Hematopoietic multipotent progenitor cell treated with erythropoietin and hydrocortisone succinate and interleukin-3 and kit ligand, for 17 days (in vitro differentiated cells): ENCODE results near the gene MGLL.

Experiments used
- DNase-seq: peaks from one replicate; pipeline ENCODE4 v3.0.0-alpha.2; 2015; ENCODE audit warnings: low spot score

MGLL gene

GRCh38 chr3:127740136-127740915, 82.0 kb downstream of the MGLL start:
- no peak for DNase-seq

GRCh38 chr3:127739347-127740135, 82.8 kb downstream of the MGLL start:
- no peak for DNase-seq

- DNase-seq, result no peak
Measured at GRCh38 chr3:127738192-127738840, 84.0 kb downstream of the MGLL start.

- DNase-seq, result no peak
Measured at GRCh38 chr3:127736801-127737539, 85.3 kb downstream of the MGLL start.

GRCh38 chr3:127735767-127736693, 86.3 kb downstream of the MGLL start:
- DNase-seq, result no peak

GRCh38 chr3:127734754-127735473, 87.4 kb downstream of the MGLL start:
- no peak for DNase-seq

- DNase-seq, result no peak
Measured at GRCh38 chr3:127734181-127734720, 88.1 kb downstream of the MGLL start.

- no peak for DNase-seq
Measured at GRCh38 chr3:127733781-127734180, 88.5 kb downstream of the MGLL start.

- no peak for DNase-seq
Measured at GRCh38 chr3:127732879-127733350, 89.4 kb downstream of the MGLL start.

GRCh38 chr3:127732303-127732702, 90.0 kb downstream of the MGLL start:
- no peak for DNase-seq

GRCh38 chr3:127731546-127732289, 90.6 kb downstream of the MGLL start:
- DNase-seq, result no peak

- DNase-seq, result no peak
Measured at GRCh38 chr3:127730666-127731295, 91.5 kb downstream of the MGLL start.

GRCh38 chr3:127730171-127730570, 92.1 kb downstream of the MGLL start:
- DNase-seq, result no peak

GRCh38 chr3:127729556-127730056, 92.7 kb downstream of the MGLL start:
- peak; percentile 55 for DNase-seq

- DNase-seq, result peak; percentile 68
Measured at GRCh38 chr3:127728417-127729015, 93.8 kb downstream of the MGLL start.

- DNase-seq, result no peak
Measured at GRCh38 chr3:127726894-127727293, 95.4 kb downstream of the MGLL start.

GRCh38 chr3:127723011-127723567, 99.2 kb downstream of the MGLL start:
- DNase-seq, result no peak
